OCI-LY3 (cell line): Measurements from ENCODE around the gene IL21.

Source experiments
- EZH2phosphoT487 ChIP-seq: fragments of 200-600 bp; shearing (Covaris generic); IDR thresholded peaks from 2 replicates; pipeline ENCODE4 v1.6.1; 2018; ENCODE audit warnings: antibody characterized with exemption, mixed run types, low read depth
- TF ChIP-seq, protein P1 (sequence below): fragments of 200-600, 300-600 bp; sonication (generic); IDR thresholded peaks from 2 replicates; pipeline ENCODE4 v1.5.1; 2014; ENCODE audit warnings: antibody characterized with exemption, low read length, low read depth

DNA sequence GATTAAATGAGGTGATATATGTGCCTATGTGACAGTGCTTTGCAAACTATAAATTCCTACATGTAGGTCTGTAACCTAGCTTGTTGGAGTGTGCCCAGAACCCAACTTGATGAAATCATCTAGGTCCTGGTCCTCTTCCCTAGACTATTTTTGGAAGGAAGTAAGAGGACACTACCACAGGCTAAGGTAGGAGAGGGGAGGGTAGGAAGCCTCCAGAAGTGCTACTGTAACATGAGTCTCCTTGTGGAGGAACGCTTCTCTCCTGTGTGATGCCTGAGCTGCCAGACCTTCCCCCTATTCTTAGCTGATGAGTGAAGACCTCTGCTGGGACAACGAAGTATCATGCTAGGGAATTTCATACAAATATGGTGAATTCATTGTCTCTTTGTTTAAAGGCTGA lies 41.8 kb upstream of the IL21 start:
- TF ChIP-seq, protein P1, sequence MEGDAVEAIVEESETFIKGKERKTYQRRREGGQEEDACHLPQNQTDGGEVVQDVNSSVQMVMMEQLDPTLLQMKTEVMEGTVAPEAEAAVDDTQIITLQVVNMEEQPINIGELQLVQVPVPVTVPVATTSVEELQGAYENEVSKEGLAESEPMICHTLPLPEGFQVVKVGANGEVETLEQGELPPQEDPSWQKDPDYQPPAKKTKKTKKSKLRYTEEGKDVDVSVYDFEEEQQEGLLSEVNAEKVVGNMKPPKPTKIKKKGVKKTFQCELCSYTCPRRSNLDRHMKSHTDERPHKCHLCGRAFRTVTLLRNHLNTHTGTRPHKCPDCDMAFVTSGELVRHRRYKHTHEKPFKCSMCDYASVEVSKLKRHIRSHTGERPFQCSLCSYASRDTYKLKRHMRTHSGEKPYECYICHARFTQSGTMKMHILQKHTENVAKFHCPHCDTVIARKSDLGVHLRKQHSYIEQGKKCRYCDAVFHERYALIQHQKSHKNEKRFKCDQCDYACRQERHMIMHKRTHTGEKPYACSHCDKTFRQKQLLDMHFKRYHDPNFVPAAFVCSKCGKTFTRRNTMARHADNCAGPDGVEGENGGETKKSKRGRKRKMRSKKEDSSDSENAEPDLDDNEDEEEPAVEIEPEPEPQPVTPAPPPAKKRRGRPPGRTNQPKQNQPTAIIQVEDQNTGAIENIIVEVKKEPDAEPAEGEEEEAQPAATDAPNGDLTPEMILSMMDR, result no peak
- TF ChIP-seq EZH2phosphoT487, result no peak
